ENCODE data around the gene GCK.

DNA sequence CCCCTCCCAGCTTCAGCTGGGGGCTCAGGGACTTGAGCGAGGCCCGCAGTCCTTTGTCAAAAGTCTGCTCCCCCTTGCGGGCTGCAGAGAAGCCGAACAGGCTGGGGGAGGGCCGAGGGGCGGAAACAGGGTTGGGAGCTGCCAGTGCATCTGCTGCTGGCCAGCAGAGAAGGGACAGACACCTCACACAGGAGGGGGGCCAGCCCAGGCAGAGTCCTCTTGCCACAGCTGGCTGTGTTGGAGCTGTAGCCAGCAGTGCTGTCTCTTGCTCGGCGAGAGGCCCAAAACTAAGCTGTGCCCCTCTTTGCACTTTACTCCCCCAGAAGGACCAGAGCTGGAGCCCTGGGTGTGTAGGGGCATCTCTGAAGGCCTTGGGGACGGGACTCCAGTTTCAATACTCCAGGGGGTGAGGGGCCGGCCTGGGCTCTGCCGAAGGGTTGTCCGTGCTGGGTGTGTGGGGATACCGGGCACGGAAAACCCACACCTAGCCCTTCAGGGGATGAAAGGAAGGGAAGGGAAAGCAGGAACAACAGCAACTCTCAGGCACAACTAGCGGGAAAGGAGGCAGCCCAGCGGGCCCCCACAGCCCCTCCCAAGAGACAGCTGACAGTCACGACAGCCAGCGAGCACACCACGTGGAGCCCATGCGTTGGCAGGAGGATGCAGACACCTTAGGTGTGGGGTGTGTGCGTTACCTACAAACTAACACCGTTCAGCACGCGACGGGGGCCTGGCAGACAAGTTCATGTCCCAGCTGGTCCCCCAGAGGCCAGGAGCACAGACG lies 29.4 kb upstream of the GCK start:
- TF ChIP-seq, protein P1, sequence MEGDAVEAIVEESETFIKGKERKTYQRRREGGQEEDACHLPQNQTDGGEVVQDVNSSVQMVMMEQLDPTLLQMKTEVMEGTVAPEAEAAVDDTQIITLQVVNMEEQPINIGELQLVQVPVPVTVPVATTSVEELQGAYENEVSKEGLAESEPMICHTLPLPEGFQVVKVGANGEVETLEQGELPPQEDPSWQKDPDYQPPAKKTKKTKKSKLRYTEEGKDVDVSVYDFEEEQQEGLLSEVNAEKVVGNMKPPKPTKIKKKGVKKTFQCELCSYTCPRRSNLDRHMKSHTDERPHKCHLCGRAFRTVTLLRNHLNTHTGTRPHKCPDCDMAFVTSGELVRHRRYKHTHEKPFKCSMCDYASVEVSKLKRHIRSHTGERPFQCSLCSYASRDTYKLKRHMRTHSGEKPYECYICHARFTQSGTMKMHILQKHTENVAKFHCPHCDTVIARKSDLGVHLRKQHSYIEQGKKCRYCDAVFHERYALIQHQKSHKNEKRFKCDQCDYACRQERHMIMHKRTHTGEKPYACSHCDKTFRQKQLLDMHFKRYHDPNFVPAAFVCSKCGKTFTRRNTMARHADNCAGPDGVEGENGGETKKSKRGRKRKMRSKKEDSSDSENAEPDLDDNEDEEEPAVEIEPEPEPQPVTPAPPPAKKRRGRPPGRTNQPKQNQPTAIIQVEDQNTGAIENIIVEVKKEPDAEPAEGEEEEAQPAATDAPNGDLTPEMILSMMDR (IDR thresholded peaks at IDR 0.05; ENCODE audit: insufficient read depth, low read length, poor library complexity, severe bottlenecking): no peak
- TF ChIP-seq EZH2phosphoT487 (conservative IDR thresholded peaks at IDR 0.05; ENCODE audit: low read length): no peak
